ENCODE results near the gene PBLD.

- TF ChIP-seq POLR2AphosphoS5 (IDR thresholded peaks at IDR 0.05) (no peak), EZH2 (IDR thresholded peaks at IDR 0.05; ENCODE audit: borderline replicate concordance, insufficient read depth, low read length, poor library complexity, severe bottlenecking) (no peak), CTCF (IDR thresholded peaks at IDR 0.05; ENCODE audit: poor library complexity, severe bottlenecking) (no peak), RAD21 (conservative IDR thresholded peaks at IDR 0.05) (no peak)
These were observed 90.7 kb downstream of the PBLD start for GRCh38 chr10:68242051-68242450.
